ENCODE results near the gene BACH2. TPM values are rescaled to one million over a fixed set of nuclear protein-coding genes. Genes with fewer than 3 reads are reported as not detected.

Gene BACH2
- total RNA-seq, 1 donor from 2014 or later: 5.0 TPM

GRCh38 chr6:90237350-90237990, 59.2 kb downstream of the BACH2 start:
- Histone ChIP-seq H3K36me3 (ENCODE audit: control insufficient read depth, insufficient read depth, low read length) (no peaks in the 10 kb centered on the region), H3K4me3 (ENCODE audit: low read depth, low read length) (no peak overlapping the region), H3K27me3 (ENCODE audit: control insufficient read depth, insufficient read depth, low read length) (no peaks in the 10 kb centered on the region)
- TF ChIP-seq CTCF (IDR thresholded peaks at IDR 0.05; ENCODE audit: insufficient read depth, low read length, poor library complexity, severe bottlenecking): no peak
- DNase-seq (ENCODE audit: low read depth): no peak

GRCh38 chr6:90233994-90234393, 62.6 kb downstream of the BACH2 start:
- H3K36me3 ChIP-seq (ENCODE audit: control insufficient read depth, insufficient read depth, low read length): no peaks in the 10 kb centered on the region
- no peak for TF ChIP-seq CTCF (IDR thresholded peaks at IDR 0.05; ENCODE audit: insufficient read depth, low read length, poor library complexity, severe bottlenecking)
- no peak overlapping the region for H3K4me3 ChIP-seq (ENCODE audit: low read depth, low read length)
- no peaks in the 10 kb centered on the region for H3K27me3 ChIP-seq (ENCODE audit: control insufficient read depth, insufficient read depth, low read length)
- no peak for DNase-seq (ENCODE audit: low read depth)

- H3K36me3 ChIP-seq (ENCODE audit: control insufficient read depth, insufficient read depth, low read length): no peaks in the 10 kb centered on the region
- no peak overlapping the region for H3K4me3 ChIP-seq (ENCODE audit: low read depth, low read length)
- no peak for TF ChIP-seq CTCF (IDR thresholded peaks at IDR 0.05; ENCODE audit: insufficient read depth, low read length, poor library complexity, severe bottlenecking)
- no peak for DNase-seq (ENCODE audit: low read depth)
- H3K27me3 ChIP-seq (ENCODE audit: control insufficient read depth, insufficient read depth, low read length): no peaks in the 10 kb centered on the region
These were observed 63.4 kb downstream of the BACH2 start for GRCh38 chr6:90233213-90233612.

- no peak for TF ChIP-seq CTCF (IDR thresholded peaks at IDR 0.05; ENCODE audit: insufficient read depth, low read length, poor library complexity, severe bottlenecking)
- no peak overlapping the region for H3K4me3 ChIP-seq (ENCODE audit: low read depth, low read length)
- DNase-seq (ENCODE audit: low read depth): no peak
- no peaks in the 10 kb centered on the region for H3K36me3 ChIP-seq (ENCODE audit: control insufficient read depth, insufficient read depth, low read length)
- H3K27me3 ChIP-seq (ENCODE audit: control insufficient read depth, insufficient read depth, low read length): no peaks in the 10 kb centered on the region
These were observed 64.8 kb downstream of the BACH2 start for GRCh38 chr6:90231798-90232197.

GRCh38 chr6:90231308-90231707, 65.3 kb downstream of the BACH2 start:
- TF ChIP-seq CTCF (IDR thresholded peaks at IDR 0.05; ENCODE audit: insufficient read depth, low read length, poor library complexity, severe bottlenecking): no peak
- Histone ChIP-seq H3K36me3 (ENCODE audit: control insufficient read depth, insufficient read depth, low read length) (no peaks in the 10 kb centered on the region), H3K27me3 (ENCODE audit: control insufficient read depth, insufficient read depth, low read length) (no peaks in the 10 kb centered on the region), H3K4me3 (ENCODE audit: low read depth, low read length) (no peak overlapping the region)
- no peak for DNase-seq (ENCODE audit: low read depth)

Measured in kidney epithelial cell (primary cell).